Choroid plexus epithelial cell (primary cell): ENCODE data around the gene NCKIPSD.

Source experiments
- DNase-seq: peaks from one replicate; pipeline ENCODE4 v3.0.0-alpha.2; 2010; ENCODE audit warnings: low read depth
- H3K4me3 ChIP-seq: 2 replicates; pipeline ENCODE4 v1.5.1; 2011; ENCODE audit warnings: low read depth, mild to moderate bottlenecking, control low read depth, low read length, moderate library complexity
- CTCF ChIP-seq: conservative IDR thresholded peaks from 2 replicates; pipeline ENCODE4 v1.5.1; 2011; ENCODE audit warnings: low read depth, mild to moderate bottlenecking, control low read depth, inconsistent platforms, low read length, moderate library complexity

NCKIPSD gene

GRCh38 chr3:48651771-48652170 lies 33.9 kb downstream of the NCKIPSD start:
- H3K4me3 ChIP-seq = no peak overlapping the region
- no peak for TF ChIP-seq CTCF
- DNase-seq = no peak

GRCh38 chr3:48650723-48651122 lies 35.0 kb downstream of the NCKIPSD start:
- TF ChIP-seq CTCF = no peak
- DNase-seq = no peak
- no peak overlapping the region for H3K4me3 ChIP-seq

GRCh38 chr3:48648188-48648850 lies 37.4 kb downstream of the NCKIPSD start:
- no peak overlapping the region for H3K4me3 ChIP-seq
- DNase-seq = no peak
- TF ChIP-seq CTCF = no peak

GRCh38 chr3:48647714-48648113 lies 38.0 kb downstream of the NCKIPSD start:
- no peak overlapping the region for H3K4me3 ChIP-seq
- TF ChIP-seq CTCF = no peak
- no peak for DNase-seq

GRCh38 chr3:48644898-48645760 lies 40.6 kb downstream of the NCKIPSD start:
- DNase-seq = no peak
- no peak for TF ChIP-seq CTCF
- no peak overlapping the region for H3K4me3 ChIP-seq

- no peak for DNase-seq
- H3K4me3 ChIP-seq = no peak overlapping the region
- TF ChIP-seq CTCF = no peak
These were observed 43.1 kb downstream of the NCKIPSD start for GRCh38 chr3:48642605-48643004.
